Stimulated activated CD4-positive, alpha-beta T cell treated with anti-CD3 and anti-CD28 coated beads, Interleukin-1b, Interleukin-23, amount 100 ng/mL, for 48 hours (primary cell): ENCODE data around the gene MRPL44.

Experiments
- DNase-seq: peaks from one replicate; pipeline ENCODE4 v3.0.0-alpha.2; 2020

MRPL44 gene

DNA sequence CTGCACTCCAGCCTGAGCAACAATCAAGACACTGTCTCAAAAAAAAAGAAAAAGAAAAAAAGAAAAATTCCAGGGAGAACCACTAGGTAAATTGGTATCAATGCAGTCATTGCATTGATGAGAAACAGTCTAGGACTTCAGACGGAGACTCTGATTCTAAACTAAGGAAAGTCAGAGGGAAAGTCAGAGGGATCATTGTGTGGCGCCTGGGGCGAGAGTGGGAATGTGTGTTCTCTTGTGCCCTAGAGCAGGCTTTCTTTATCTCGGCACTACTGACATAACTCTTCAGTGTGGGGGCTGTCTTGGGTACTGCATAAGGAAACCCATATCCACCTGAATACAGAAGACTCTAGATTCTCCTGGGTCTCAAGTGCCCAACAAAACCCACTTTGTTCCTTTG lies 57.1 kb downstream of the MRPL44 start:
- no peak for DNase-seq

DNA sequence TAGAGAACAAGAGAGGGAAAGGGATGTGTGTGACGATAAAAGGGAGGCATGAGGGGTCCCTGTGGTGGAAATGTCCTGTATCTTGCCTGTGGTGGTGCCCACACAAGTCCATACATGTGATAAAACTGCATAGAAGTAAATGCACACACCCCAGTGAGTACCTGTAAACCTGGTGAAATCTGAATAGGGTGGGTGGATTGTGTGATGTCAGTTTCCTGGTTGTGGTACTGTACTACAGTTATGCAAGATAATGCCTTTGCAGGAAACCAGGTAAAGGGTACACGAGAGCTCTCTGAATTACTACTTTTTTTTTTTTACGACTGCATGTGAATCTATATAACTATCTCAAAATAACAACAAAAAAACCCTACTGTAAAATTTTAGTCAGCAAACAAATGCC lies 59.7 kb downstream of the MRPL44 start:
- DNase-seq = no peak
